ENCODE data around the gene FGF2. TPM values are rescaled to one million over a fixed set of nuclear protein-coding genes. Genes with fewer than 3 reads are reported as not detected.

The FGF2 gene
- total RNA-seq, 1 experiment from 2014 or later, result 3.8 TPM

DNA sequence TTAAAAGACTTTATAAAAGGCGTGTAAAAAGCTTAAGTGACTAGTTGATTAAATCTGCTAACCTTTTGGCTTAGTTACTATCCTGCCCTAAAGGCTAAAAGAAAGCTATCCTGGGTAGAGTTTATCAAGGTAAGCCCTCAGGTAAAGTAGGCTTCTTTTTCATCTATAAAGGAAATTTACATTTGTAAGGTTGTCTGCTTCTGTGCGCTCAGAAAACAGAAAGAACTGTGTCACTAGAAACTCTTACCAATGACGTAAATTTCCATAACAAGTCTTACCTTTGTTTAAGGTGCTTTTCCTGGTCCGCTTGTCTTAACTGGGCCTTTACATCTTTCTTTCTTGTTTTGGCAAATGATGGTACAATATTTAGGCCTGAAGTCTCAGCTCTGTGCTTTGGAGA, 37.7 kb upstream of the FGF2 start:
- BruUV-seq (replicated peaks), result no TSS peak

DNA sequence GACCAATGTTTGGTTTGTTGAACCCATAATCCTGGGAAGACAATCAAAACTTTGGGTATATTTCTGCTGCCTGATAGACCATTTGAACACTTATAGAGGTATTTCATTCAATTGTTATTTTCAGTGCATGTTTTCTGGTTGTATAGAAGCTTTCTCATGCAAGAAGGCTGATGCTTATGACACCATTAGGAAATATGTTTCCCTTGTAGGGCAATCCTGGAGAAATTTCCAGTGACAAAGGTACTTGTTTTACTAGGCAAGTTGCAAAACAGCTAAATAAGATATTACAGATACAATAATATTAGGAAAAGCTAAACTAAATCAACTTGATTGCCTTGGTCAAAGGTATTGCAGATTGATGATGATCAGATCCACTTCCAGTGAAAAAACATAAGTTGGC, 32.8 kb upstream of the FGF2 start:
- ChIA-PET CTCF (no interaction called here), RAD21 (ENCODE audit: low non-redundant PET in 1 of 2, low total read pairs in 2 of 2, uncharacterized antibody in 2 of 2, unreplicated experiment in 2 of 2) (no interaction called here), POLR2A (no interaction called here)
- Histone ChIP-seq H3K79me2 (ENCODE audit: insufficient read depth, low read length) (no peaks in the 10 kb centered on the region), H3K9me2 (ENCODE audit: insufficient read depth) (no peaks in the 10 kb centered on the region), H3K9me3 (ENCODE audit: control insufficient read depth in 1 of 2, insufficient read depth in 1 of 2, low read depth in 1 of 2, low read length in 2 of 2) (no peaks in the 10 kb centered on the region), H3K9ac (ENCODE audit: low read length) (no peak overlapping the region), H3K4me1 (ENCODE audit: control insufficient read depth in 1 of 2, insufficient read depth in 2 of 2, low read length in 2 of 2) (peaks cover 11 to 15% of the 10 kb centered on the region in 2 experiments; a peak in 3 of 4 replicates), H2AFZ (ENCODE audit: low read depth, low read length, poor library complexity, severe bottlenecking) (no peak overlapping the region), H3K4me3 (replicated peaks in 1 of 2; ENCODE audit: low read depth in 1 of 2, low read length in 2 of 2) (no peak overlapping the region), H3K36me3 (ENCODE audit: control insufficient read depth in 1 of 2, insufficient read depth in 2 of 2, low read length in 2 of 2) (no peaks in the 10 kb centered on the region), H3K27me3 (ENCODE audit: insufficient read depth, low read length) (no peaks in the 10 kb centered on the region), H3K27ac (ENCODE audit: low read depth, low read length) (no peak overlapping the region), H3K4me2 (ENCODE audit: low read length) (no peak overlapping the region), H4K20me1 (ENCODE audit: insufficient read depth) (no peaks in the 10 kb centered on the region)
- BruUV-seq (replicated peaks), result no TSS peak
- intact Hi-C loops (cut with micrococcal nuclease), result no loop called here
- TF ChIP-seq EGR1 (IDR thresholded peaks at IDR 0.05; ENCODE audit: low read depth) (no peak), MAX (IDR thresholded peaks at IDR 0.05) (no peak), ELF1 (IDR thresholded peaks at IDR 0.05; ENCODE audit: borderline replicate concordance, low read depth) (no peak), FOSL1 (IDR thresholded peaks at IDR 0.05; ENCODE audit: low read depth) (no peak), CBX3 (IDR thresholded peaks at IDR 0.05; ENCODE audit: low read depth) (no peak), YY1 (IDR thresholded peaks at IDR 0.05; ENCODE audit: extremely low read depth, insufficient replicate concordance, low read depth, low read length) (no peak), POLR2A (IDR thresholded peaks at IDR 0.05; ENCODE audit: borderline replicate concordance, extremely low read depth, insufficient read depth, insufficient read length) (no peak), TCF7L2 (IDR thresholded peaks at IDR 0.05; ENCODE audit: borderline replicate concordance, extremely low read depth, insufficient read depth, insufficient read length) (no peak), ZFX (IDR thresholded peaks at IDR 0.05) (no peak), JUND (IDR thresholded peaks at IDR 0.05) (no peak)
- TF ChIP-seq, protein P1, sequence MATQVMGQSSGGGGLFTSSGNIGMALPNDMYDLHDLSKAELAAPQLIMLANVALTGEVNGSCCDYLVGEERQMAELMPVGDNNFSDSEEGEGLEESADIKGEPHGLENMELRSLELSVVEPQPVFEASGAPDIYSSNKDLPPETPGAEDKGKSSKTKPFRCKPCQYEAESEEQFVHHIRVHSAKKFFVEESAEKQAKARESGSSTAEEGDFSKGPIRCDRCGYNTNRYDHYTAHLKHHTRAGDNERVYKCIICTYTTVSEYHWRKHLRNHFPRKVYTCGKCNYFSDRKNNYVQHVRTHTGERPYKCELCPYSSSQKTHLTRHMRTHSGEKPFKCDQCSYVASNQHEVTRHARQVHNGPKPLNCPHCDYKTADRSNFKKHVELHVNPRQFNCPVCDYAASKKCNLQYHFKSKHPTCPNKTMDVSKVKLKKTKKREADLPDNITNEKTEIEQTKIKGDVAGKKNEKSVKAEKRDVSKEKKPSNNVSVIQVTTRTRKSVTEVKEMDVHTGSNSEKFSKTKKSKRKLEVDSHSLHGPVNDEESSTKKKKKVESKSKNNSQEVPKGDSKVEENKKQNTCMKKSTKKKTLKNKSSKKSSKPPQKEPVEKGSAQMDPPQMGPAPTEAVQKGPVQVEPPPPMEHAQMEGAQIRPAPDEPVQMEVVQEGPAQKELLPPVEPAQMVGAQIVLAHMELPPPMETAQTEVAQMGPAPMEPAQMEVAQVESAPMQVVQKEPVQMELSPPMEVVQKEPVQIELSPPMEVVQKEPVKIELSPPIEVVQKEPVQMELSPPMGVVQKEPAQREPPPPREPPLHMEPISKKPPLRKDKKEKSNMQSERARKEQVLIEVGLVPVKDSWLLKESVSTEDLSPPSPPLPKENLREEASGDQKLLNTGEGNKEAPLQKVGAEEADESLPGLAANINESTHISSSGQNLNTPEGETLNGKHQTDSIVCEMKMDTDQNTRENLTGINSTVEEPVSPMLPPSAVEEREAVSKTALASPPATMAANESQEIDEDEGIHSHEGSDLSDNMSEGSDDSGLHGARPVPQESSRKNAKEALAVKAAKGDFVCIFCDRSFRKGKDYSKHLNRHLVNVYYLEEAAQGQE (IDR thresholded peaks at IDR 0.05; ENCODE audit: low read depth), result no peak
- TF ChIP-seq, protein P2, sequence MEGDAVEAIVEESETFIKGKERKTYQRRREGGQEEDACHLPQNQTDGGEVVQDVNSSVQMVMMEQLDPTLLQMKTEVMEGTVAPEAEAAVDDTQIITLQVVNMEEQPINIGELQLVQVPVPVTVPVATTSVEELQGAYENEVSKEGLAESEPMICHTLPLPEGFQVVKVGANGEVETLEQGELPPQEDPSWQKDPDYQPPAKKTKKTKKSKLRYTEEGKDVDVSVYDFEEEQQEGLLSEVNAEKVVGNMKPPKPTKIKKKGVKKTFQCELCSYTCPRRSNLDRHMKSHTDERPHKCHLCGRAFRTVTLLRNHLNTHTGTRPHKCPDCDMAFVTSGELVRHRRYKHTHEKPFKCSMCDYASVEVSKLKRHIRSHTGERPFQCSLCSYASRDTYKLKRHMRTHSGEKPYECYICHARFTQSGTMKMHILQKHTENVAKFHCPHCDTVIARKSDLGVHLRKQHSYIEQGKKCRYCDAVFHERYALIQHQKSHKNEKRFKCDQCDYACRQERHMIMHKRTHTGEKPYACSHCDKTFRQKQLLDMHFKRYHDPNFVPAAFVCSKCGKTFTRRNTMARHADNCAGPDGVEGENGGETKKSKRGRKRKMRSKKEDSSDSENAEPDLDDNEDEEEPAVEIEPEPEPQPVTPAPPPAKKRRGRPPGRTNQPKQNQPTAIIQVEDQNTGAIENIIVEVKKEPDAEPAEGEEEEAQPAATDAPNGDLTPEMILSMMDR (IDR thresholded peaks at IDR 0.05 in 2 of 3, conservative IDR thresholded peaks at IDR 0.05 in 1 of 3; ENCODE audit: borderline replicate concordance in 1 of 3, insufficient read depth in 1 of 3, low read depth in 2 of 3, low read length in 2 of 3), result no peak
- no peak for DNase-seq (ENCODE audit: low read depth, low spot score)
- ATAC-seq, result no peak

More for the DNA sequence above, 37.7 kb upstream of the FGF2 start:
- DNase-seq (ENCODE audit: low read depth, low spot score) (no peak), ATAC-seq (no peak)
- peak overlapping the region; percentile 72 for H2AFZ ChIP-seq (ENCODE audit: low read depth, low read length, poor library complexity, severe bottlenecking)
- no peak overlapping the region for H3K4me2 ChIP-seq (ENCODE audit: low read length)
- CTCF ChIA-PET, result no interaction called here
- no peaks in the 10 kb centered on the region for H3K27me3 ChIP-seq (ENCODE audit: insufficient read depth, low read length)
- POLR2A ChIA-PET, result no interaction called here
- H3K27ac ChIP-seq (ENCODE audit: low read depth, low read length), result no peak overlapping the region
- TF ChIP-seq ZNF274 (IDR thresholded peaks at IDR 0.05; ENCODE audit: low read depth, low read length), result no peak
- no peaks in the 10 kb centered on the region for H3K9me3 ChIP-seq (ENCODE audit: control insufficient read depth in 1 of 2, insufficient read depth in 1 of 2, low read depth in 1 of 2, low read length in 2 of 2)
- intact Hi-C loops (cut with micrococcal nuclease), result no loop called here
- no peaks in the 10 kb centered on the region for H3K36me3 ChIP-seq (ENCODE audit: control insufficient read depth in 1 of 2, insufficient read depth in 2 of 2, low read length in 2 of 2)
- H3K4me3 ChIP-seq (replicated peaks in 1 of 2; ENCODE audit: low read depth in 1 of 2, low read length in 2 of 2), result no peak overlapping the region
- no peak overlapping the region for H3K9ac ChIP-seq (ENCODE audit: low read length)
- H3K9me2 ChIP-seq (ENCODE audit: insufficient read depth), result no peaks in the 10 kb centered on the region
- RAD21 ChIA-PET (ENCODE audit: low non-redundant PET in 1 of 2, low total read pairs in 2 of 2, uncharacterized antibody in 2 of 2, unreplicated experiment in 2 of 2), result no interaction called here
- H4K20me1 ChIP-seq (ENCODE audit: insufficient read depth), result no peaks in the 10 kb centered on the region
- H3K4me1 ChIP-seq (ENCODE audit: control insufficient read depth in 1 of 2, insufficient read depth in 2 of 2, low read length in 2 of 2), result peaks cover 5 to 34% of the 10 kb centered on the region in 2 experiments
- H3K79me2 ChIP-seq (ENCODE audit: insufficient read depth, low read length), result no peaks in the 10 kb centered on the region

Measured in HCT116 (cell line).